HG03558 (cell line): ENCODE measurements around the gene ITPA.

Experiments used
- ATAC-seq: cut with Tn5 transposase; IDR thresholded peaks from one replicate; pipeline ENCODE4 v1.9.1; 2021; ENCODE audit warnings: moderate number of reproducible peaks; ENCODE audit not compliant: unreplicated experiment; ENCODE audit errors: extremely low read depth

ITPA gene

DNA sequence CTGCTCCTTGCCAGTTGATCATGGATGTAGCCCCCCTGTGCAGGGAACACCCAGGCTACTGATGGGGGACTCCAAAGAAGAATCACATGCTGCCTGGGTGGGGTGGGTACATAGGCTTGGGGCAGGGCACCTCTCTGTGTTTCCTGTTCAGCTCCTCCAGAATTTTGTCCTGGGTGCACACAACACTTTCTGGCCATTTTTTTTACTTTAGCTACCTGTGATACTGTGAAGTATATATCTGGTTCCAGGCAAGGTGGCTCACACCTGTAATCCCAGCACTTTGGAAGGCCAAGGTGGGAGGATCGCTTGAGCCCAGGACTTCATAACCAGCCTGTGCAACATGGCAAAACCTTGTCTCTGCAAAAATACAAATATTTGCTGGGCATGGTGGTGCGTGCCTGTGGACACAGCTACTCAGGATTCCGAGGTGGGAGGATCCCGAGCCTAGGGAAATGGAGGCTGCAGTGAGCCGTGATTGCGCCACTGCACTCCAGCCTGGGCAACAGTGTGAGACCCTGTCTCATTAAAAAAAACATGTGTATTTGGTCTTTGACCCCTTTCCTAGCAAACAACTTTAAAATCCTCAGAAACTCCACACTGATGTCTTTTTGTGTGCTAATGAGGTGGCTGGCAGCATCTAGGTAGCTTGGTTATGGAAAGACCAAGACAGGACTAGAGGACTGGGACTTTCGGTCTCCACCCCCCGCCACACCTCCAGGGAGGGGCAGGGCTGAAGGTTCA is 15.6 kb downstream of the ITPA start:
- no peak for ATAC-seq

DNA sequence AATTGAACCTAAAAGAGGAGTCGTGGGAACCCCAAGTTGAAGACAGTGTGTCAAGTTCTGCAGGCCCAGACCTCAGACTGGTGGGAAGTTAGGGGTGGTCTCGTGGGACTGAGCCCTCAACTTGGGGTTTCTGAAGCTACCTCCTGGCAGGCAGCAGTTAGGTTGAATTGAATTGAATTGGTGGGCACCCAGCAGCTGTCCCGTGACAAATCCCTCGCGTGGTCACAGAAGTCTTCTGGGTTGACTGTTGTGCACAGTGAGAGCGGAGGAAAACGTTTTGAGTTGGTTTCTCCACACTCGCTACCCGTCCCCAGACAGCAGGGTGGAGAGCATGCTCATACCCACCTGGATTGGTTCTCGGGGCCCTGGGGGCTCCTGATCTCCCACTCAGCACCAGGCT is 16.8 kb downstream of the ITPA start:
- ATAC-seq = no peak

DNA sequence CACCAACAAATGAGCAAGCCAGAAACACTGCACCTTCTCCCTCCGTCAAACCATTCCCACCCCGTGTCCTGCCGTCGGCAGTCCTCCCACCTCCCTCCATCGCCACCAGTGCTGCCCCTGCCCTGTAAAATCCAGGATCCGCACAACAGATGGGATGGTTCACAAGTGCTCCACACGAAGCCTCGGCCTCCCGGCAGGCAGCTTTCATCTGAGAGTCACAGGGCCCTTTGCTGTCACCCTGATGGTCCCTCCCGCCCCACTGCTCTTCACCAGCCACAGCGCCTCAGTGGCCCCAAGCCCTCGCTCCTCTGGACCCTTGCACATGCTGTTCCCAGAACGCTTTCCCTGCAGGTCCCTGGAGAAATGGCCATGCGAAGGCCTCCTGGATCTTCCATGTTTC is 17.6 kb downstream of the ITPA start:
- no peak for ATAC-seq

DNA sequence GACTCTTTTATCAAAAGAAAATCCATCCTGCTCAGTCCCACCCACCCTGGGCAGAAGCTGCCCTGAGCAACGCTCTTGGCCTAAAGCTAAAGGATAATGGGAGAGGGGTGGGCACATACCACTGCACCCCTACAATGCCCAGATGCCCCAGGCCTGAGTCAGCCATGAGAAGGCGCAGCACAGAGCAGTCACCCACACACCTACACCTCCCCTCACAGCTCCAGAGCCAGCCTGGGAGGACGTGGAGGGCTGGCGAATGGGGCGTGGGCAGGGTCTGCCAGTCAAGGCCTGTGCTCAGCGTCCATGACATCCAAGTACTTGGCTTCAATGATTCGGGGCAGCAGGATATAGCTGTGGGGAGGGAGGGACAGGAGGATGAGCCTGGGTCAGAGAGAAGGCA is 18.2 kb downstream of the ITPA start:
- no peak for ATAC-seq

DNA sequence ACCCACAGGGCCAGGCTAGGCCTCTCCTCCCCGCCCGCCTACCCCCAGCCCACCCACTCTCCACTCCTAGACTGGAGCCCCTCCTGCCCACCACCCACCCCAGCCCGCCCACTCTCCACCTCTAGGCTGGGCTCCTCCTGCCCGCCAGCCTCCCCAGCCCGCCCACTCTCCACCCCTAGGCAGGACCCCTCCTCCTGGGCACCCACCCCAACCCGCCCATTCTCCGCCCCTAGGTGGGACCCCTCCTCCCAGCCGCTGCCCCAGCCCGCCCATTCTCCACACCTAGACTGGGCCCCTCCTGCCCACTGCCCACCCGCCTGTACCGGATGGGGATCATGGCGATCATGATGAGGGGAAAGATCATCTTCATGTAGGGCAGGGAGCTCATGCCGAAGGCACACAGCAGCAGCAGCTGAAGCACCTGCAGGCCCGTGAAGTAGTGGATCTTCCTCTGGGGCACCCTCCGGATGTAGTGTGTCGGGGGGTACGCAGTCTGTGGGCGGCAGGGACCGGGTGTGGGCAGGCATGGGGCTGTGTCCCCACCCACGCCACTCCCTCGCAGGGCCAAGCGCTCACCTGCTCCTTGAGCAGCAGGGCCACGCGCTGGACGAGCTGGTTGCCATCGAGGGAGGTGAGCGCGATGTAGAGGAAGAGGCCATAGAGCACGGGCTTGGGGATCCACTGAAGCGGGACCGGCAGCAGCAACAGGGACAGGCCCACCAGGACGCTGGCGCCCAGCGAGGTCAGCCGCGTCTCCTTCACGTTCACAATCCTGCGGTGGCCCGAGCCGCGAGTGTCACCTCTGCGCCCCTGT is 18.8 kb downstream of the ITPA start:
- ATAC-seq = no peak

DNA sequence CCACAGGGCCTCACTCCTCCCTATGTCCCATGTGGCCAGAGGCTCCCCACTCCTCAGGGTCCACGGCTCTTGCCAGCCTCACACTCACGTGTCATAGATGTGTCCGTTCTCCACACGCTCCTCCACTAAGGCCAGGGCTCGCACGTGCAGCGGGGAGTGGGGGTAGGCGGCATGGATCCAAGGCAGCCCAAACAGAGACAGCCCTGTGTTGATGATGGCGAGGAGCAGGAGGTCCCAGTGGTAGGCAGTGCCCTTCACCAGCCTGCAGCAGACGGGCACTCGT is 19.4 kb downstream of the ITPA start:
- no peak for ATAC-seq

DNA sequence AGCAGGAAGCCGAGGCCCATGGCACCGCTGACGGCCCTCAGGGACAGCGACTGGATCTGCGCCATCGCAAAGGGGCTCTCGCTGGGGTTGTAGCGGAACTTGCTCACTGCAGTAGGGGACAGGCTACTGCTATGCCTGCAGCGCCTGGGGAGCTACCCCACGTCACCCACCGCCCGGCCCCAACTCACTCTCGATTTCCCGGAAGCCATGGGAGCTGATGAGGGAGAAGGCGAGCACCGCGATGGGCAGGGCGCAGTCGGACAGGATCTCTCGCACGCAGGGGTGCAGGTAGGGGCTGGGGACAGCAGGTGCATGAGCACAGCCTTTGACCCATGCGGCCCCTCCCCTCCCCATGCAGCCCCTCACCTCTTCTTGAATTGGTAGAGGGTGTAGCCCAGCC is 19.9 kb downstream of the ITPA start:
- no peak for ATAC-seq

DNA sequence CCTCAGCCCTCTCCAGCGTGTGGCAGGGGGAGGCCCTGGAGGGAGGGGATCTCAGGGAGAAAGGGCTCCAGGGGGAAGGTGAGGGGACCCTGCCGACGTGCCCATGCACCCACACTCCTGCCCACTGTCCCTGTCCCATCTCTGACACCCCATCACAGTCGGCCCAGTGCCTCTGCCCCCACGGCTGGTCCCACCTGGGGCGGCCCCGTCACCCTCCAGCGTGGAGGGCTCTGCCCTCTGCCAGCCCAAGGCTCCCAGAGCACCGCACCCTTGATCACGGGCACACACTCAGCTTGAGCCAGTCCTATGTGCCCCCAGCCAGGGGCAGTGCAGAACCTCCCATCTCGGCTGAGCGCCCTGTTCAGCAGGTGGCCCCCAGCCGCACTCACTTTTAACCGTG is 20.5 kb downstream of the ITPA start:
- ATAC-seq = no peak

DNA sequence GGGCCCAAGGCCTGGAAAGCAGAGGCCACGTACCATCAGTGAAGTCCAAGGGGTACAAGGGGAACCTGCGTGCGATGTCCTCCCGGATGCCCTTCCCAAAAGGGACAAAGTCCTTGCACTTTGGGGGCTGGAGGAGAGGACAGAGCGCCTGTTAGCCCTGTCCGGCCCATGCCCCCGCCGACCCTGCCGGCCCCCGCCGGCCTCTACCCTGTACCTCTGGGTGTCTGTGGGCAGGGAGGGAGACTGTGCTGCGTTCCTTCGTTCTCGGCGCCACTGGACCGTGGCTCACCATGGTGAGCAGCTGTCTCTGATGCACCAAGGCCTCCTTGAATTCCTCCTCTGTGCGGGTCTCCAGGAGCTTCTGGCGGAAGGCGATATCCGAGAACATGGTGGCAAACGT is 21.8 kb downstream of the ITPA start:
- ATAC-seq = no peak

DNA sequence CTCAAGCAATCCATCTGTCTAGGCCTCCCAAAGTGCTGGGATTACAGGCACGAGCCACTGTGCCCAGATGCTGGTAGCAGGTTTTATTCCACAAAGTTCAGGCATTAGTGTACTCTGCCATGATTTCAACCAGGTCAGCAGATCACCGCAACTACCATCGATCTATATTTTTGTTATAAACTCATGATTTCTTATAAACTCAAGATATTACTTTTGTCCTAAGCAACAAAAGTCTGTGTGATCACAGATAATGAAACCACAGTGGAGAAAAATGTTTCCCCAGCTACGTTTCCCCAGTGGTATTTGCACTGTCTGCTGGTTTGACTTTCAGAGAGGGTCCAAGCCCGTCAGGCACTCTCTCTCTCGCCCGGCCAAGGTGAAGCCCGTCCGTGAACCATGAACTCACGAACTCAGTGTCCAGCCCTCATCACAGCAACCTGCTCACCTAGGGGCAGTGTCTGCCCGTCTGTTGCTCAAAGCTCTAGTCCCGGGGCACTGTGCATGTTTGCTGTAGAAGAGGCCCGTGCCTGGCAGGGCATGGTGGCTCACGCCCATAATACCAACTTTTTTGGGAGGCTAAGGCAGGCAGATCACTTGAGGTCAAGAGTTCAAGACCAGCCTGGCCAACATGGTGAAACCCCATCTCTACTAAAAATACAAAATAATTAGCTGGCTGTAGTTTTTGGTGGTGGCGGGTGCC is 22.7 kb downstream of the ITPA start:
- ATAC-seq = no peak

DNA sequence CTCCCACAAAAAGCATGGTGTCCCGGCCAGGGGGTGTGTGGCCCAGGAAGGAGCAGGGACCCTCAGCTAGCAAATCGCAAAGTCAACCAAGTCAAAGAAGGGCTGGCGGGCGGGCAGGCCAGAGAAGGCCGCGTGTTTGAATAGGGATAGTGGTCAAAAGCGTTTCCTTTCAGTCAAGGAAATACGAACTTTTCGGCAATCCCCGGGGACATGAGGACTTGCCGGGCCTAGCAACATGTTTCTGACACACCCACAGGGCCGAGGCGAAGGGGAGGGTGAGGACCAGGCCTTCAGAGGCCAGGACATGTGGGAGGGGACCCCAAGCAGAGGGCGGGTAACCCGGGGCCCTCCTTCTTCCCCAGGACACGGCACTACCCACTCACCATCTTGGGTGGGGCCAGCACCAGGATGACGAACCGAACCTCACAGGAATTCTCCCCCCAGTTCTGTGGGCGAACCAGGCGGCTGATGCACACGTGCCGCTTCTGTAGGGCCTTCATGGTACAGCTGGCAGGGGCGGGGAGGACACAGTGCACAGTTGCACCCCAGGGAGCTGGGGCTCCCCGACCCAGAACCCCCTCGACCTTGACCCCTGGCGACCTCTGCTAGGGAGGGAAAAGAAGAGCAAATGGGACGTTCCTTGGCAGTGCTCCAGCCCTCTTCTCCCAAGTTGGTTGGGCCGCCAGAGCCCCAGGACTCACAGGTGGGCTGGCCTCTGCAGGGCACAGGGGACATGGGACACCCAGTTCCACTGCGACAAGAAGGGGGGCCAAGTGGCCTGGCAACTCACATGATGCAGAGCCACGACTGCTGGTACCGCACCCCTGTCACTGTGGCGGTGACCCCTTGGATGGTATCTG is 24.1 kb downstream of the ITPA start:
- no peak for ATAC-seq

DNA sequence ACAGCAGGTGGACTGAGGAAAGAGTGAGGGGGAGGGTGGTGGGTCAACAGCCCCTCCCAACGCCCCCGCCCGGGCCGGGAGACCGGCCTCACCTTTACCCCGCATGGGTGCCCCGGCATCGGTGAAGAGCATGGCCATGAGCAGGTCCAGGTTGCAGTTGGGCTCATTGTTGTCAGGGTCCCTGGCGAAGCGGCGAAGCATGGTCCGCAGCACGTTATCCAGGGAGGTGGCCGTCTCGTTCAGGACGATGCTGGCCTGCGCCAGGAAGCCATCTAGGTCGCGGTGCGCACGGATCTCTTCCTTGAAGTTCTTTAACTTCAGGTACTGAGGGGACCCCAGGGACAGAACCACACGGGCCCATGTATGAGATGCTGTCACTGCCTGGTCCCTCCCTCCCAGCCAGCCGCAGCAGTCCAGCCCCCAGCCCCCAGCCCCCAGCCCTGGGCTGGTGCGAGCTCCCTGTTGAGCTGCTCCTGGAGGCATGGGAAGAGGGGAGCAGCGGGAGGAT is 24.7 kb downstream of the ITPA start:
- no peak for ATAC-seq

DNA sequence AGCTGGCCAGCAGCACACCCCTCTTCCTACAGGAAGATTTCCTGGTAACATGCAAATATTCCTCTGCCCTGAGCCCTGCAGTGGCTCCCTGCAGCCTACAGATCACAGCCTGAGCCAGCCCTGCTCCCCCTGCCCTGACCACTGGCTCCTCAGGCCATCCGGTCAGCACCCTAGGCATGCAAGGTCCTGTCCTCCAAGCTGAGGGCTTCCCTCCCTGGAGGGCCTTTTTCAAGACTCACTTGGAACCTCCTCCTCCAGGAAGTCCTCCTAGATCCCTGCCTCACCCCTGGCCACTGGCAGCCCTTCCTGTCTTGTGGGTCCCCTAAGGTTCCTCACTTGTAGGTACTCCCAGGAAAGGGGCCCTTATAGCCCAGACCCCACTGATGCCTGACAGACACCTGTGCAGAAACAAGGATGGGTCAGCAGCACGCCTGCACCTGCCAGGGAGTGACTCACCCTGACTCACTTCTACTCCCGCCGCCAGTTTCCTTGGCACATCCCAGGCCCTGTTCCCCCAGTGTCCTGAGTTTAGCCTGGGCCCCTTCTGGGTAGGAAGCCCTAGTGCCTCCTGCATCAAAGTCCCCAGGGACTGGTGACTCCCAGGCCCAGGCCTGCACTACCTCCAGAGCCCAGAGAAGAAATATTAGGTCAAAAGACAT is 26.5 kb downstream of the ITPA start:
- ATAC-seq = no peak

DNA sequence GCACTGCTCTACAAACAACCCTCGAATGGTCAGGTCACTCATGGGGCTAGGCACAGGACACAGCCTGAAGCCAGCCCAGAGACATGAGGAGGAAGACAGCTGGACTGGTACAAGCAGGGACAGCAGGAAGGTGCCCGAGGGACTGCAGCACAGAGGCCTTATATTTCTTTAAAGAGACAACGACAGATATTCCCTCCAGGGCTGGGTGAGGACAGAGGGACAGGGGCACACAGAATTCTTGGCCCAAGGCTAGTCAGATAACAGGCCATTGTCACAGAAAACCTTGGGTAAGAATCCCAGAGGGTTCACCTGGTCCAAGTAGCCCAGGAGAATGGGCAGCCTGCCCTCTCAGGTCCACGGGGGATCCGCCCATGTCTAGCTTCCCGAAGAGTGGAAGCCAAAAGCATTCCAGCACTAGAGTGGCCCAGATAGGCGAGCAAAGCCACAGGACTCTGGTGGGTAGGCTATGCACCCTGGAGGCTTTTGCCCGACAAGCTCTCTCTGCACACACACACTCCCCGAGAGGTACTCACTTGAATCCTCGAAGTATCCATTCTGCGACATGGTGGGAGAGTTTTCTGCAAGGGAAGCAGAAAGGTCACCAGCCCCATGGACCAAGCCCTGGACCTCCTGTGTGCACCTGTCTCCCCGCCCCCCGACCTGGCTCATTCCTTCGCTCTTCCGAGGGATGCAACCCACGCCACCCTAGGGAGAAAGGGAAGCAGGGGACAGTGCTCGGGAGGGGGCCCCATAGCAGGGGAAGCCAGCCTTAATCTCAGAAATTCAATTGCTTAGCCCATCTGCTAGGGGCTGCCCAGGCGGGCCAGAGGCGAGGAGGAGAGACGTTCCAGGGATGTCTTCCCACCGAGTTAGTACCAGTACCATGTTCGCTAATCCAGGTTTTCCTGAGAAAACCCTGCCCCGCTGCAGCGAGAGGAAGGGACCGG is 28.0 kb downstream of the ITPA start:
- no peak for ATAC-seq

DNA sequence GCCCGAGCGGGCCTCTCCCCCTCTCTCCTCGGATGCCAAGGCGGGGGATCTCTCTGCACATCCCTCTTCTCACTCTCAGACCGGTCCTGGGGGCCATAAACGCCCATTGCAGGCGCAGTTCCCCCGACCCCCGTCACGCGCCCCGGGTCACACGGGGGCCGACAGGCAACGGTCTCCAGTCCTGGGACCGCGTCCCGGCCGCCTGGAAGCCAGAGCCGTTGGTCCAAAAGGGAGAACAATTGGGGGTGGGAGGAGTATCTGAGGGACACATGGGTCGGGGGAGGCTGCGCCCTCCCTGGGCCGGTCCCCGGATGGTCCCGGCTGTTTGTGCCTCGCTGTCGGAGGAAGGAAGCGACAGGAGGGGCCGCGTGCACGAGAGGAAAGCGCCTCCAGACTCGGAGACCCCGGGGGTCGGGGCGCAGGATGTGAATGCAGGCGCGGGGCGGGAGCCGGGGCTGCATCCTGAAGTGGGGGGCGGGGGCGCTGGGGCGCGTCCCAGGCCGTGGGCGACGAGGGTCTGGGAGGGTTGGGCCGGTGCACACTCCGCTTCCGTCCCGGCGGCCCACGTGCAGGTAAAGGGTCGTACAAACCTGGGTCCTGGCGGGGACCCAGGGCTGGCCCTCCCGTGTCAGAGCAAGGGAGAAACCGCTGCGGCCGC is 28.8 kb downstream of the ITPA start:
- ATAC-seq = no peak

DNA sequence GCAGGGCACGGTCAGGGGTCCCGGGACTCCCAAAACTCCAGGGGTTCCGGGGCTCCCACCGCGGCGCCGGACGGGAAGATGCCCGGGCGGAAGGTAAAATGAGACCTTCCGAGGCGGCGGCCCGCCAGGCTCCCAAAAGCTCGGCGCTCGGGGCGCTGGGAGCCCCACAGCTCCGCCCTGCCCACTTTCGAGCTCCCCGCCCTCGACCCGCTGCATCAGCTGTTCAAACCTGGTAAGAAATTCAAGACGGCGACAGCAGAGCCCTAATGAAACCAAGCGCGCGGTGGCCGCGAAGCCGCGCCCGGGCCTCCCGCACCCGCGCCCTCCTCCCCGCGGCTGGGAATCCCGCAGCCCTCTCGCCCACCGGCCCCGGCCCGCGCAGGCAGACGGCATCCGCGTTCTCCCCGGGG is 29.3 kb downstream of the ITPA start:
- ATAC-seq = no peak

DNA sequence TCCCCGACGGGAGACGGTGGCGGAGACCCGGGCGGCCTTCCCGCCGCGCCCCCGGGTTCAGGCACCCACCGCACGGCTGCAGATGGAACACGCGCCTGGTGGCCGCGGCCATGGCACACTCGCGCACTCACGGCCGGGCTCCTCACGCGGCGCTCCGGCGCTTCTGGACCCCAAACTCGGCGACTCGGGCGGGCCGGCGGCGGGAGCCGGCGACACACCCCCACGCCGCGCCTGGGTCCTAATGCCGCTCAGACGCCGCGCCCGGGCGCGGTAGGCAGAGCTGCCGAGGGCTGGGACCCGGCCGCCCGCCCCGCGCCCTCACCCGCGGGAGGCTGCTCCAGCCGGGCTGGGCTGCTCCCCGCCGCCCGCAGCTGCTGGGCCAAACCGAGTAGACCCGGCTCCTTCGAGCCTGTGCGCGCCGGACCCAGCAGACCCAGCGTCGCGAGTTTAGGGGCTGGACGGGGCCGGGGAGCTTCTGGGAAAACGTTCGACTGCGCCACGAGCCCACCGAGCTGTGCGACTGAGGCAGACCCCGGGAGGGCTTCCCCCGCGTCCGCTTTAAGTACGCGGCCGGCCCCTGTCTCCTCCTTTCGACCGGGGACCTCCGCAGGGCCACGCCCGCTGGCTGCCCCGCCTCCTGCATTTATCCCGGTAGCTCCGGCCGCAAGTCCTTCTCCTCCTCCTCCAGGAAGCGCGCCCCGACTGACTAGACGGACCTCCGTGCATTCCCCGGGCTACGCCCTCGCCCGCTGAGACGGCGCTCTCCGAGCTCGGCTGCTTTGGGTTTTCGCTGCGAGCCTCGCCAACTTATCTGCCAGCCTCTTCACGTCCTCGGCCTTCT is 29.9 kb downstream of the ITPA start, which contains the start of gene SLC4A11:
Gene SLC4A11 (minus strand): TSS at position 165 of the 841 bp plus-strand sequence. CDS start 53 bp downstream, at position 112.
- ATAC-seq = no peak
